ENCODE results near the gene DPM2.
A peak's percentile ranks its signal among the peaks of the same experiment; 100 is the strongest.

DPM2 gene

DNA sequence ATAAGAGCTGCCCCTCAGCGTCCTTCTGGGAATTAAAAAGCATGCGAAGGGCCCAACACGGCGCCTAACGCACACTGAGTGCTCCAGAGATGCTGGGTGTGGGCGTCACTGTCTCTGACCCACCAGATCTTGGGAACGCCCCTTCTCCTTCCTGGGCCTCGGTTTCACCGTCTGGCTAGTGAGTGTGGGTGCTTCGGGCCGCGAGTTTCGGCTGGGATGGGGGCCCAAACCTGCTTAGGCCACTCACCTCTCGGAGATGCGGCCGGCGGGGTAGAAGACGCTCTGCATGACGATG lies 10.8 kb downstream of the DPM2 start:
- Mint-ChIP-seq H3K9me3 (no peaks in the 10 kb centered on the region), H3K4me3 (peak overlapping the region; percentile 70), H3K4me1 (ENCODE audit: low read depth) (peaks cover 31% of the 10 kb centered on the region), H3K27me3 (peaks cover 15% of the 10 kb centered on the region), H3K36me3 (ENCODE audit: low read depth) (no peaks in the 10 kb centered on the region), H3K27ac (no peak overlapping the region)

DNA sequence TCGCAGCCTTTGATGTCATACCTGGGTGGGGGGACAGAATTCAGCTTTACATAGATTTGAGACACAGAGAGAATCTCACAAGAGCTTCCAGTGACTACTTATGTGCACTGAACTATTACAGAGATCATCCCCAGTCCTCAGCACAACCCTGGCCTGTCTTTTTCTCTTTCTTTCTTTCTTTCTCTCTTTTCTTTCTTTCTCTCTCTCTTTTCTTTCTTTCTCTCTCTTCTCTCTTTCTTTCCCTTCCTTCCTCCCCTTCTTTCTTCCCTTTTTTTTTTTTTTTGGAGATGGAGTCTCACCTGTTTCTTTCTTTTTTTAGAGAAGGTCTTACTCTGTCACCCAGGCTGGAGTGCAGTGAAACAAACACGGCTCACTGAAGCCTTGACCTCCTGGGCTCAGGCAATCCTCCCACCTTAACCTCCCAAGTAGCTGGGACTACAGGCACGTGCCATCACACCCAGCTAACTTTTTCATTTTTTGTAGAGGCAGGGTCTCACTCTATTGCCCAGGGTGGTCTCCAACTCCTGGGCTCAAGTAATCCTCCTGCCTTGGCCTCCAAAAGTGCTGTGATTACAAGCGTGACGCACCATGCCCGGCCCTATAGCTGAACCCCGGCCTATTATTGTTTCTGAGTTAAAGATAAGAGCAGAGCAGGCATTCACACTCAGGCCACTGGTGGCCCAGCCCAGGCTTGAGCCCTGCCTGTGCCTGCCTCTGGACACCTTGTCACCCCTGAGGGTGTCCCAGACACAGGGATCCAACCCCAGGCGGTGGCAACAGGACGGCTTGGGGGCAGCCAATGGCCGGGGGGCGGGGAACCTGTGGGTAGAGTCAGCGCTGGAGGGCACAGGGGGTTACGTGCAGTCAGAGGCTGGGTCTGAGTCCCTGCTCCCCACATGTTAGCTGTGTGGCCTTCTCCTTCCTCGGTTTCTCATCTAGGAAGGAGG lies 11.4 kb downstream of the DPM2 start:
- no peaks in the 10 kb centered on the region for H3K9me3 Mint-ChIP-seq
- peaks cover 31% of the 10 kb centered on the region for H3K4me1 Mint-ChIP-seq (ENCODE audit: low read depth)
- H3K4me3 Mint-ChIP-seq: peak overlapping the region; percentile 70
- H3K36me3 Mint-ChIP-seq (ENCODE audit: low read depth): no peaks in the 10 kb centered on the region
- H3K27me3 Mint-ChIP-seq: peaks cover 15% of the 10 kb centered on the region
- peak overlapping the region; percentile 36 for H3K27ac Mint-ChIP-seq

GRCh38 chr9:127924736-127925444 lies 12.8 kb downstream of the DPM2 start:
- no peak overlapping the region for H3K4me3 Mint-ChIP-seq
- H3K4me1 Mint-ChIP-seq (ENCODE audit: low read depth): peaks cover 32% of the 10 kb centered on the region
- no peaks in the 10 kb centered on the region for H3K36me3 Mint-ChIP-seq (ENCODE audit: low read depth)
- H3K27ac Mint-ChIP-seq: no peak overlapping the region
- no peaks in the 10 kb centered on the region for H3K9me3 Mint-ChIP-seq
- H3K27me3 Mint-ChIP-seq: peaks cover 15% of the 10 kb centered on the region

DNA sequence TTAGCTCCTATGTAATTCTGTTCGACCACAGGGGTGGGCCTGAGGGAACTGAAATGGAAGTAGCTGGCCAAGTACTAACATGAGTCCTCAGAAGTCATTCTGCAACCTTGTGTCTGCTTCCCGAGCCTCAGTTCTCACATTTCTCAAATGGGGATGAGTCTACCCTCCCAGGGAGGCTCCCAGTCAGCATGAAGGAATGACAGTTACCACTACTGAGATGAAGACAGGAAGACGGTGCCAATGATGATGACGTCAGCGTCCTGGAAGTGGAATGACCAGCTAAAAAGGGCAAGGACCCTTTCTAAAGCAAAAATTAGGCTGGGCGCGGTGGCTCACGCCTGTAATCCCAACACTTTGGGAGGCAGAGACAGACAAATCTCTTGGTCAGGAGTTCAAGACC lies 13.9 kb downstream of the DPM2 start:
- Mint-ChIP-seq H3K4me3 (no peak overlapping the region), H3K36me3 (ENCODE audit: low read depth) (no peaks in the 10 kb centered on the region), H3K9me3 (no peaks in the 10 kb centered on the region), H3K27me3 (peaks cover 13% of the 10 kb centered on the region), H3K27ac (no peak overlapping the region), H3K4me1 (ENCODE audit: low read depth) (peaks cover 40% of the 10 kb centered on the region)

DNA sequence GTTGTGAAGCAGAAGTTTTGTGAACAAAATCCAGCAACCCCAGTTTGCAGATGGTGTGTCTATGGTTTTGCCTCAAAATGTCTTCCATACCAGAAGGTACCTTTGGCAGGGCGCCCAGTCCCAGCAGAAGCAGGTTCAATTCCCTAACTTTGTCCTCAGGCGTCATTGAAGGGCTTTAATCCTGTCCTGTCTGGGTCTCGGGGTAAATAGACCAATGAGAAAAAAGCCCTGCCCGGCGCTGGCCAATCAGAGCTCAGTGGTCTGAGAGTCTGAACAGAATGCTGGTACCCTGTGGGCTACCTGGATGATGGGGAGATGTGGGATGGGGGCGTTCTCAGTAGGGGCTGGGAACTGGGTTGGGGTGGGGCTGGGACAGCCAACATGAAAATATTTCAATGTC lies 14.6 kb downstream of the DPM2 start:
- Mint-ChIP-seq H3K4me1 (ENCODE audit: low read depth) (peaks cover 43% of the 10 kb centered on the region), H3K27ac (no peak overlapping the region), H3K36me3 (ENCODE audit: low read depth) (no peaks in the 10 kb centered on the region), H3K27me3 (peaks cover 11% of the 10 kb centered on the region), H3K9me3 (no peaks in the 10 kb centered on the region), H3K4me3 (no peak overlapping the region)

- Mint-ChIP-seq H3K27me3 (peaks cover 11% of the 10 kb centered on the region), H3K4me1 (ENCODE audit: low read depth) (peaks cover 49% of the 10 kb centered on the region), H3K9me3 (no peaks in the 10 kb centered on the region), H3K4me3 (peak overlapping the region; percentile 41), H3K27ac (no peak overlapping the region), H3K36me3 (ENCODE audit: low read depth) (no peaks in the 10 kb centered on the region)
These were observed 16.0 kb downstream of the DPM2 start for GRCh38 chr9:127921557-127922120.

- H3K9me3 Mint-ChIP-seq: no peaks in the 10 kb centered on the region
- peak overlapping the region; percentile 5 for H3K27ac Mint-ChIP-seq
- no peaks in the 10 kb centered on the region for H3K36me3 Mint-ChIP-seq (ENCODE audit: low read depth)
- H3K27me3 Mint-ChIP-seq: peaks cover 7% of the 10 kb centered on the region
- no peak overlapping the region for H3K4me3 Mint-ChIP-seq
- H3K4me1 Mint-ChIP-seq (ENCODE audit: low read depth): peaks cover 51% of the 10 kb centered on the region
These were observed 16.9 kb downstream of the DPM2 start for GRCh38 chr9:127920794-127921193.

- Mint-ChIP-seq H3K36me3 (ENCODE audit: low read depth) (no peaks in the 10 kb centered on the region), H3K4me1 (ENCODE audit: low read depth) (peaks cover 64% of the 10 kb centered on the region), H3K9me3 (no peaks in the 10 kb centered on the region), H3K4me3 (peak overlapping the region; percentile 35), H3K27me3 (no peaks in the 10 kb centered on the region), H3K27ac (peak overlapping the region; percentile 87)
These were observed 18.3 kb downstream of the DPM2 start for GRCh38 chr9:127919253-127919815.

DNA sequence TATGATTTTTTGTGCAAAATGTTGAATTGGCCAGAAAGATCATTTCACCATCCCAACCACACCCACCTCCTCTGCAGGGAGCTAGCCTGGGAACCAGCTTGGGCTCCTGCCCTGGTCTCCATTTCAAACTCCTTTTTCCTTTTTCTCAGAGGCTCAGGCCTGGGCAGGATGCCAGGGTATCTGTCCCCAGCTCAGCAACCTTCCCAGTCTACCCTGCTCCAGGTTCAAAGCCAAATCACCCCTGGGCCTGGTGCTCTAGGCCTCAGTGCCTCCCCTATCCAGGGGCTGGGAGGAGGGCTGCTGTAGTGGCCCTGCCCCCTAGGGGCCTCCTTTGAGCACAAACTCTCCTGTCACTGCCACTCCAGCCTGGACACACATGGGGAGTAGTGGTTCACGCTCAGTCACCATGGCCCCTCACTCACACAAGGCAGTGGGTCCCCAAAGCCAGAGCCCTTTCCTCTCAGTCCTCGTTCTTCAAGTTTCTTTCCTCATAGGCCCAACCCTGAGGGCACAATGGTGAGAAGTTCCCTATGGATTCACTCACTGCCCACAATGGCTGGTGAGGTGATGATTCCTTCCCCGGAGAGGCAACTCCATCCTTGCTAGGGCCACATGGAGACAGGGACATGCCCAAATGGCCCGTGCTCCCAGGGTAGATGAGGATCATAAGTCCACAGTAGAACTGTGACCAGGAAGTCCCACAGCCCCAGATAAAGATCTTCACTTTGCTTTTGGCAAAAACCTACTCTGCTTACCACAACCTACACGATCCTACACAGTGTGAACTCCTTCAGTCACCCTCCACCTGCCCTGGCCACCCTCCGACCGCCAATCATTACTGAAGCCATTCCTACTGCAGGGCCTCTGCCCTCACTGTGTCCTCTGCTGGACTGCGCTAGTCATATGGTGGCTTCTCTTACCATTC lies 19.2 kb downstream of the DPM2 start:
- Mint-ChIP-seq H3K36me3 (ENCODE audit: low read depth) (peaks cover 6% of the 10 kb centered on the region), H3K4me1 (ENCODE audit: low read depth) (peaks cover 64% of the 10 kb centered on the region), H3K27me3 (no peaks in the 10 kb centered on the region), H3K9me3 (no peaks in the 10 kb centered on the region), H3K27ac (peak overlapping the region; percentile 87), H3K4me3 (peak overlapping the region; percentile 10)

DNA sequence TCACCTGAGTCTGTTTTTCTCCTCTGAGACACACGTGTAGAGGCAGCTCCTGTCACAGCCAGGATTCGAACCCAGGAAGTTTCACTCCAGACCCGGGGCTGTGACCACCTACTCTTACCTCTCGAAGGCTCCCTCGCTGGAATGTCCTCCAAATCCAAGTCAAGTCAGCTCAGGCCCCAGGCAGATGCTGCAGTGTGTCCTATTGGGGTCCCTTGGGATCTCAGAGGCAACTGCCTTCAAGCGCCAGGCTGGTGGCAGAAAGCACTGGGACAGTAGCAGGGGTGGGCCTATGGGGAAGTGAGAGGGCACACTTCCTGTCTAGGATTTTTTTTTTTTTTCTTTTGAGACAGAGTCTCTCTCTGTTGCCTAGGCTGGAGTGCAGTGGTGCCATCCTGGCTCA lies 20.1 kb downstream of the DPM2 start:
- Mint-ChIP-seq H3K9me3 (no peaks in the 10 kb centered on the region), H3K27me3 (no peaks in the 10 kb centered on the region), H3K27ac (peak overlapping the region; percentile 61), H3K36me3 (ENCODE audit: low read depth) (peaks cover 12% of the 10 kb centered on the region), H3K4me1 (ENCODE audit: low read depth) (peaks cover 69% of the 10 kb centered on the region), H3K4me3 (peak overlapping the region; percentile 82)

DNA sequence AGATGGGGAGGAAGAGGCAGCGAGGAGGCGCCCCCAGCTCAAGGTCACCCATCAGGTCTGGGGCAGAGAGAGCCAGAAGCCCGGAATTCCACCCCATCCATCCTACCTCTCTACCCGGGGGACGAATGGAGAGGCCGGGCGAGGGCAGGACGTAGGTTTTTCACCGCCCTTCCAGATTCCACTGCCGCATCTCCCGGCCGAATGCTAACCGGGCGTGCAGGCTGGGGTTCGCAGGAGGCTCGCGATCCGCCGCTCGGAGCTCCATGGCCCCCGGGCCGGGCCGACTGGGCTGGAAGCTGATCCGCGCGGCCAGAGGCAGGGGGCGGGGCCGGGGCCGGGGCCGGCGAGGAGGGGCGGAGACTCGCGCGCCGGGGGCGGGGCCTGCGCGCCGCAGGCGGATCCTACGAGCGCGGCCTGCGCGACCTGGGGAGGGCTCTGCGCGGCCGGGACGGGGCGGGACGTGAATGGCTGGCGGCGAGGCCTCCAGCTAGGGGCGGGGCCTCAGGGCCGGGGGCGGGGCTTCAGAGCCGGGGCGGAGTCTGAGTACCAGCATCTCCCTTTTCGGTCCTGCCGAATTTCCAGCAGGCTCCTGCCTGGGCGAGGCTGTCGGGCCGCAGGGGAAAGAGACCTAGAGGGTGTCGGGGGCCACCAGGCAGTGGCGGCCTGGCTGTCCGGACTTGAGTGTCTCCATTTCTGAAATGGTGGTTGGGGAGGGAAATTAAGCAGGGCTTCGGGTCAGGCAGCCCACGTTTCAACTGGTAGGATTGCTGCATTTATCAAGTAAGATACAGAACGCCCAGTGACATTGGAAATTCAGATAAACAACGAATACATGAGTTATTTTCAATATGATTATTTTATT lies 20.7 kb downstream of the DPM2 start, which contains the start of gene ST6GALNAC4:
TSS of gene ST6GALNAC4 (minus strand) at position 322 of the 862 bp plus-strand sequence. CDS start 622 bp downstream, outside the sequence.
- Mint-ChIP-seq H3K36me3 (ENCODE audit: low read depth) (peaks cover 15% of the 10 kb centered on the region), H3K27ac (peak within 1 kb of the TSS; percentile 88), H3K27me3 (no peaks in the 10 kb centered on the region), H3K9me3 (no peaks in the 10 kb centered on the region), H3K4me1 (ENCODE audit: low read depth) (peaks cover 69% of the 10 kb centered on the region), H3K4me3 (peak within 1 kb of the TSS; percentile 87)

- H3K36me3 Mint-ChIP-seq (ENCODE audit: low read depth): peaks cover 20% of the 10 kb centered on the region
- peak overlapping the region; percentile 87 for H3K4me3 Mint-ChIP-seq
- peak overlapping the region; percentile 88 for H3K27ac Mint-ChIP-seq
- H3K4me1 Mint-ChIP-seq (ENCODE audit: low read depth): peaks cover 71% of the 10 kb centered on the region
- no peaks in the 10 kb centered on the region for H3K27me3 Mint-ChIP-seq
- H3K9me3 Mint-ChIP-seq: no peaks in the 10 kb centered on the region
These were observed 21.6 kb downstream of the DPM2 start for GRCh38 chr9:127915801-127916719.
